Hepatocyte (in vitro differentiated cells): Measurements from ENCODE around the gene VIPR2. TPM values are rescaled to one million over a fixed set of nuclear protein-coding genes. Genes with fewer than 3 reads are reported as not detected.

Source experiments
- DNase-seq: peaks from one replicate; pipeline ENCODE4 v3.0.0-alpha.2; 2016; ENCODE audit warnings: low spot score
- H2AFZ ChIP-seq: fragments of 200-600 bp; sonication (generic); 2 replicates; pipeline ENCODE4 v1.6.0; 2016; ENCODE audit warnings: antibody characterized with exemption, mild to moderate bottlenecking
- H3K27ac ChIP-seq: fragments of 200-600 bp; sonication (generic); 2 replicates; pipeline ENCODE4 v1.5.1; 2016; ENCODE audit warnings: mild to moderate bottlenecking
- H3K27me3 ChIP-seq: fragments of 200-600 bp; sonication (generic); 2 replicates; pipeline ENCODE4 v1.6.1; 2016
- H3K36me3 ChIP-seq: fragments of 200-600 bp; sonication (generic); replicated peaks from 2 replicates; pipeline ENCODE4 v1.5.1; 2016; ENCODE audit warnings: low read depth; ENCODE audit not compliant: insufficient read depth
- H3K4me1 ChIP-seq: fragments of 200-600 bp; sonication (generic); 2 replicates; pipeline ENCODE4 v1.5.1; 2016; ENCODE audit warnings: mild to moderate bottlenecking, moderate library complexity; ENCODE audit not compliant: insufficient read depth
- H3K4me2 ChIP-seq: fragments of 200-600 bp; sonication (generic); 2 replicates; pipeline ENCODE4 v1.6.0; 2016
- H3K4me3 ChIP-seq: fragments of 200-600 bp; sonication (generic); 2 replicates; pipeline ENCODE4 v1.5.1; 2016; ENCODE audit warnings: mild to moderate bottlenecking
- H3K79me2 ChIP-seq: fragments of 200-600 bp; sonication (generic); 2 replicates; pipeline ENCODE4 v1.6.0; 2017; ENCODE audit warnings: mild to moderate bottlenecking
- H3K9me2 ChIP-seq: fragments of 200-600 bp; sonication (generic); replicated peaks from 2 replicates; pipeline ENCODE4 v1.6.0; 2017; ENCODE audit warnings: mild to moderate bottlenecking; ENCODE audit not compliant: insufficient read depth
- H3K9me3 ChIP-seq: fragments of 200-600 bp; sonication (generic); 2 replicates; pipeline ENCODE4 v1.5.1; 2016; ENCODE audit warnings: low read depth, mild to moderate bottlenecking
- H4K20me1 ChIP-seq: fragments of 200-600 bp; sonication (generic); 2 replicates; pipeline ENCODE4 v1.6.0; 2016; ENCODE audit warnings: mild to moderate bottlenecking; ENCODE audit not compliant: insufficient read depth, poor library complexity, severe bottlenecking
- CTCF ChIP-seq: fragments of 200-600 bp; sonication (generic); IDR thresholded peaks from 2 replicates; pipeline ENCODE4 v1.5.1; 2016; ENCODE audit warnings: antibody characterized with exemption, mild to moderate bottlenecking; ENCODE audit not compliant: poor library complexity
- EZH2 ChIP-seq: fragments of 200-600 bp; sonication (generic); IDR thresholded peaks from 2 replicates; pipeline ENCODE4 v1.6.1; 2016; ENCODE audit warnings: antibody characterized with exemption, mild to moderate bottlenecking, borderline replicate concordance
- EZH2phosphoT487 ChIP-seq: fragments of 200-600 bp; sonication (generic); IDR thresholded peaks from one replicate; pipeline ENCODE4 v1.6.1; 2018; ENCODE audit warnings: antibody characterized with exemption, mild to moderate bottlenecking, low read depth, moderate library complexity; ENCODE audit not compliant: unreplicated experiment, severe bottlenecking
- WGBS: methylation state at CpG from one replicate; pipeline ENCODE4 v1.1.6; 2016; ENCODE audit warnings: low lambda C conversion rate; ENCODE audit errors: missing lambda C conversion rate; 5-methylcytosine and 5-hydroxymethylcytosine counted together
- polyA plus RNA-seq: library from polyadenylated mRNA; unstranded; fragments of >200 nt; fragmentation: Nextera tagmentation; extraction: Ambion mirVana; gene quantifications from 2 replicates; pipeline ENCODE4 v1.2.1, GENCODE V29; 2016
- total RNA-seq: library from RNA; depleted of rRNA; stranded (reverse); fragments of >200 nt; gene quantifications from 2 replicates; pipeline ENCODE4 v1.2.3, GENCODE V29; 2014

The VIPR2 gene
- total and polyA plus RNA-seq, 2 experiments from 2014 or later: 2.7 to 3.4 TPM

- Histone ChIP-seq H2AFZ (no peak overlapping the region), H3K27ac (no peak overlapping the region), H3K4me2 (no peak overlapping the region), H3K9me2 (no peaks in the 10 kb centered on the region), H3K36me3 (no peaks in the 10 kb centered on the region), H4K20me1 (no peaks in the 10 kb centered on the region), H3K4me1 (peaks cover 17% of the 10 kb centered on the region), H3K9me3 (no peaks in the 10 kb centered on the region), H3K27me3 (peaks cover 29% of the 10 kb centered on the region), H3K79me2 (no peaks in the 10 kb centered on the region), H3K4me3 (no peak overlapping the region)
- no peak for DNase-seq
- 53% methylated on average over 4 of the region's 4 CpGs for WGBS
- TF ChIP-seq EZH2: no peak
- no peak for TF ChIP-seq EZH2phosphoT487
- TF ChIP-seq CTCF: no peak
Observed at GRCh38 chr7:159147687-159148086, 3.0 kb upstream of the VIPR2 start.

DNA sequence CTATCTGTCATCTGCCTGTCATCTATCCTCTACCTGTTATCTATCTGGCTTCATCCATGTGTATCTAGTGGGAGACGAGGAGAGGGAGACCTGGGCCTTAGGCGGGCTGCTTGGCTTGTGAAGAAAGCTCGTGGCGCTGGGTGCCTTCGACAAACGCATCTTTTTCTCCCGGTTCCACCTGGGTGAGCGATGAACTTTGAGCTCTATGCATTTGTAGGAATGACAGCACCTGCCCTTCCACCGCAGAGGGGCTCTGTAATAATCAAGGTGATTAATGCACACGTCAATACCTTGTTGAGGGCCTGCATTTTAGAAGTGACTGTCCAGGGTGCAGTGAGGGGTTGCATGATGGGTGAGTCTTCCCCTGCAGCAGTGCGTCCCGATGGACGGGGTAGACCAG lies 2.6 kb upstream of the VIPR2 start:
- Histone ChIP-seq H3K4me2 (no peak overlapping the region), H3K27me3 (peaks cover 34% of the 10 kb centered on the region), H3K79me2 (no peaks in the 10 kb centered on the region), H3K9me2 (no peaks in the 10 kb centered on the region), H2AFZ (no peak overlapping the region), H3K36me3 (no peaks in the 10 kb centered on the region), H3K27ac (no peak overlapping the region), H3K4me1 (peaks cover 17% of the 10 kb centered on the region), H4K20me1 (no peaks in the 10 kb centered on the region), H3K4me3 (no peak overlapping the region), H3K9me3 (no peaks in the 10 kb centered on the region)
- TF ChIP-seq CTCF (no peak), EZH2 (no peak)
- DNase-seq: no peak
- WGBS: 79% methylated on average over 13 of the region's 13 CpGs

- no peak overlapping the region for H3K27ac ChIP-seq
- peaks cover 17% of the 10 kb centered on the region for H3K4me1 ChIP-seq
- peaks cover 37% of the 10 kb centered on the region for H3K27me3 ChIP-seq
- no peaks in the 10 kb centered on the region for H4K20me1 ChIP-seq
- no peak for TF ChIP-seq EZH2
- TF ChIP-seq CTCF: no peak
- TF ChIP-seq EZH2phosphoT487: no peak
- no peaks in the 10 kb centered on the region for H3K36me3 ChIP-seq
- H3K9me3 ChIP-seq: no peaks in the 10 kb centered on the region
- no peak overlapping the region for H2AFZ ChIP-seq
- DNase-seq: no peak
- WGBS: 99% methylated on average over 8 of the region's 8 CpGs
- H3K4me3 ChIP-seq: no peak overlapping the region
- no peak overlapping the region for H3K4me2 ChIP-seq
- no peaks in the 10 kb centered on the region for H3K79me2 ChIP-seq
- H3K9me2 ChIP-seq: no peaks in the 10 kb centered on the region
Observed at GRCh38 chr7:159146084-159146858, 1.6 kb upstream of the VIPR2 start.
